SK-N-SH treated with all-trans-retinoic acid at 6 μM for 48 hours (cell line): ENCODE measurements around the gene NHLRC2.

Experiments
- ATAC-seq: fragments of 200-7000 bp; cut with Tn5 transposase; 3 replicates; pipeline ENCODE4 v1.9.1; 2020; ENCODE audit warnings: mild to moderate bottlenecking, moderate library complexity
- ARNTL ChIP-seq: fragments of 450-650 bp; formaldehyde crosslinking; IDR thresholded peaks from 2 replicates; pipeline ENCODE4 v1.5.0; 2020; ENCODE audit warnings: low read depth, mild to moderate bottlenecking, moderate library complexity, borderline replicate concordance
- CREB5 ChIP-seq: fragments of 250-450 bp; sonication (Bioruptor Pico); IDR thresholded peaks from 2 replicates; pipeline ENCODE4 v1.5.1; 2020; ENCODE audit warnings: low read depth, mild to moderate bottlenecking, moderate library complexity
- CSRNP3 ChIP-seq: fragments of 250-450 bp; sonication (Bioruptor Pico); IDR thresholded peaks from 2 replicates; pipeline ENCODE4 v1.5.1; 2021; ENCODE audit warnings: mild to moderate bottlenecking, moderate library complexity
- ESRRG ChIP-seq: fragments of 250-450 bp; sonication (Bioruptor Pico); IDR thresholded peaks from 2 replicates; pipeline ENCODE4 v1.6.1; 2021; ENCODE audit warnings: mild to moderate bottlenecking
- GLIS3 ChIP-seq: fragments of 250-450 bp; sonication (Bioruptor Pico); IDR thresholded peaks from 2 replicates; pipeline ENCODE4 v1.5.0; 2020; ENCODE audit warnings: mild to moderate bottlenecking, moderate library complexity
- ISL1 ChIP-seq: fragments of 250-450 bp; sonication (Bioruptor Pico); IDR thresholded peaks from 2 replicates; pipeline ENCODE4 v2.1.2; 2022; ENCODE audit warnings: mild to moderate bottlenecking, moderate library complexity
- OSR1 ChIP-seq: fragments of 250-450 bp; sonication (Bioruptor Pico); IDR thresholded peaks from 2 replicates; pipeline ENCODE4 v1.8.0; 2022; ENCODE audit warnings: moderate library complexity, mild to moderate bottlenecking, inconsistent platforms
- PATZ1 ChIP-seq: fragments of 250-450 bp; sonication (Bioruptor Pico); IDR thresholded peaks from 2 replicates; pipeline ENCODE4 v1.8.0; 2020; ENCODE audit warnings: mild to moderate bottlenecking, moderate library complexity, borderline replicate concordance
- POU6F1 ChIP-seq: fragments of 250-450 bp; sonication (Bioruptor Pico); IDR thresholded peaks from 2 replicates; pipeline ENCODE4 v1.8.0; 2021; ENCODE audit warnings: low read depth, mild to moderate bottlenecking, moderate library complexity, borderline replicate concordance
- PPARA ChIP-seq: fragments of 250-450 bp; sonication (Bioruptor Pico); IDR thresholded peaks from 2 replicates; pipeline ENCODE4 v1.5.0; 2020; ENCODE audit warnings: mild to moderate bottlenecking, borderline replicate concordance
- RARB ChIP-seq: fragments of 250-450 bp; sonication (Bioruptor Pico); IDR thresholded peaks from 2 replicates; pipeline ENCODE4 v1.8.0; 2021; ENCODE audit warnings: mild to moderate bottlenecking, moderate library complexity
- SNAI2 ChIP-seq: fragments of 250-450 bp; sonication (Bioruptor Pico); IDR thresholded peaks from 2 replicates; pipeline ENCODE4 v1.5.0; 2020; ENCODE audit warnings: mild to moderate bottlenecking, moderate library complexity
- TCF4 ChIP-seq: fragments of 250-450 bp; sonication (Bioruptor Pico); IDR thresholded peaks from 2 replicates; pipeline ENCODE4 v1.8.0; 2021; ENCODE audit warnings: mild to moderate bottlenecking, moderate library complexity, borderline replicate concordance
- TSHZ2 ChIP-seq: fragments of 250-450 bp; sonication (Bioruptor Pico); IDR thresholded peaks from 2 replicates; pipeline ENCODE4 v1.5.0; 2020; ENCODE audit warnings: mild to moderate bottlenecking, moderate library complexity
- ZC3H10 ChIP-seq: fragments of 250-450 bp; sonication (Bioruptor Pico); IDR thresholded peaks from 2 replicates; pipeline ENCODE4 v1.5.1; 2021; ENCODE audit warnings: mild to moderate bottlenecking, moderate library complexity
- ZFP3 ChIP-seq: fragments of 250-450 bp; sonication (Bioruptor Pico); IDR thresholded peaks from 2 replicates; pipeline ENCODE4 v1.5.0; 2020; ENCODE audit warnings: mild to moderate bottlenecking, moderate library complexity
- ZFP30 ChIP-seq: fragments of 450-650 bp; formaldehyde crosslinking; IDR thresholded peaks from 2 replicates; pipeline ENCODE4 v1.5.0; 2022; ENCODE audit warnings: mild to moderate bottlenecking, moderate library complexity
- ZNF565 ChIP-seq: fragments of 450-650 bp; formaldehyde crosslinking; conservative IDR thresholded peaks from 2 replicates; pipeline ENCODE4 v1.5.0; 2020; ENCODE audit warnings: low read depth, mild to moderate bottlenecking, moderate library complexity
- ZNF70 ChIP-seq: fragments of 450-650 bp; formaldehyde crosslinking; IDR thresholded peaks from 2 replicates; pipeline ENCODE4 v1.5.0; 2020; ENCODE audit warnings: mild to moderate bottlenecking, moderate library complexity
- ZNF8 ChIP-seq: fragments of 450-650 bp; formaldehyde crosslinking; IDR thresholded peaks from 2 replicates; pipeline ENCODE4 v1.5.0; 2020; ENCODE audit warnings: mild to moderate bottlenecking, moderate library complexity

Gene NHLRC2

GRCh38 chr10:113856563-113856962, 2.1 kb downstream of the NHLRC2 start:
- TF ChIP-seq GLIS3 (CRISPR knock-in tag), result no peak
- no peak for TF ChIP-seq ZNF70 (CRISPR knock-in tag)
- no peak for TF ChIP-seq ZFP30 (CRISPR knock-in tag)
- TF ChIP-seq ZFP3 (CRISPR knock-in tag), result no peak
- TF ChIP-seq OSR1 (CRISPR knock-in tag), result no peak
- no peak for TF ChIP-seq ARNTL (CRISPR knock-in tag)
- TF ChIP-seq SNAI2, result no peak
- no peak for TF ChIP-seq ZNF8
- no peak for TF ChIP-seq ESRRG (CRISPR knock-in tag)
- ATAC-seq, result no peak

- no peak for TF ChIP-seq TSHZ2
- no peak for TF ChIP-seq PPARA (CRISPR knock-in tag)
- TF ChIP-seq GLIS3 (CRISPR knock-in tag), result no peak
- no peak for TF ChIP-seq ZNF8
- TF ChIP-seq OSR1 (CRISPR knock-in tag), result no peak
- no peak for TF ChIP-seq SNAI2
- no peak for TF ChIP-seq RARB
- no peak for ATAC-seq
These were observed 2.7 kb downstream of the NHLRC2 start for GRCh38 chr10:113857210-113857609.

- ATAC-seq, result no peak
- TF ChIP-seq ZNF8 (no peak), ZNF565 (CRISPR knock-in tag) (no peak), TCF4 (no peak), GLIS3 (CRISPR knock-in tag) (no peak), CSRNP3 (CRISPR knock-in tag) (no peak), POU6F1 (CRISPR knock-in tag) (no peak), ISL1 (CRISPR knock-in tag) (no peak; the same call in 1 of the 2 replicates), OSR1 (CRISPR knock-in tag) (no peak), ZFP3 (CRISPR knock-in tag) (no peak), PPARA (CRISPR knock-in tag) (no peak), PATZ1 (CRISPR knock-in tag) (no peak), CREB5 (CRISPR knock-in tag) (no peak)
These were observed 4.1 kb downstream of the NHLRC2 start for GRCh38 chr10:113858541-113858940.

- no peak for ATAC-seq
These were observed 4.8 kb downstream of the NHLRC2 start for GRCh38 chr10:113859261-113859660.

More at GRCh38 chr10:113859261-113859660, 4.8 kb downstream of the NHLRC2 start:
- TF ChIP-seq OSR1 (CRISPR knock-in tag), result no peak
- TF ChIP-seq RARB, result no peak
- TF ChIP-seq ZNF565 (CRISPR knock-in tag), result no peak
- TF ChIP-seq ZNF8, result no peak
- TF ChIP-seq CSRNP3 (CRISPR knock-in tag), result no peak
- no peak for TF ChIP-seq ARNTL (CRISPR knock-in tag)
- TF ChIP-seq ZC3H10 (CRISPR knock-in tag), result no peak
- no peak for TF ChIP-seq ISL1 (CRISPR knock-in tag)
- TF ChIP-seq GLIS3 (CRISPR knock-in tag), result no peak
- TF ChIP-seq ZNF70 (CRISPR knock-in tag), result no peak
- no peak for TF ChIP-seq ZFP3 (CRISPR knock-in tag)
- no peak for TF ChIP-seq TSHZ2
- TF ChIP-seq TCF4, result no peak
- no peak for TF ChIP-seq SNAI2
